Loucy (cell line): Measurements from ENCODE around the gene MBNL1.

Experiments used
- H2AFZ ChIP-seq: fragments of 200-600 bp; sonication (generic); 2 replicates; pipeline ENCODE4 v1.6.0; 2016; ENCODE audit warnings: antibody characterized with exemption, mild to moderate bottlenecking, low read length, moderate library complexity
- H3F3A ChIP-seq: fragments of 200-600 bp; 2 replicates; pipeline ENCODE4 v1.6.0; 2016; ENCODE audit warnings: antibody characterized with exemption, low read depth, mild to moderate bottlenecking
- H3K27me3 ChIP-seq: fragments of 200-600 bp; sonication (generic); 2 replicates; pipeline ENCODE4 v1.6.1; 2014; ENCODE audit warnings: low read length, mild to moderate bottlenecking; ENCODE audit not compliant: insufficient read depth, poor library complexity, severe bottlenecking
- H3K36me3 ChIP-seq: fragments of 200-600 bp; sonication (generic); 2 replicates; pipeline ENCODE4 v1.6.1; 2016; ENCODE audit warnings: low read length; ENCODE audit not compliant: insufficient read depth
- H3K4me1 ChIP-seq: fragments of 200-600 bp; sonication (generic); 2 replicates; pipeline ENCODE4 v1.5.1; 2014; ENCODE audit warnings: low read length, mild to moderate bottlenecking; ENCODE audit not compliant: insufficient read depth, poor library complexity, severe bottlenecking
- H3K4me2 ChIP-seq: fragments of 200-600 bp; sonication (generic); 2 replicates; pipeline ENCODE4 v1.6.0; 2014; ENCODE audit warnings: antibody characterized with exemption, low read length, low read depth, mild to moderate bottlenecking; ENCODE audit not compliant: poor library complexity, severe bottlenecking
- H3K4me3 ChIP-seq: fragments of 200-600 bp; sonication (generic); 2 replicates; pipeline ENCODE4 v1.5.1; 2014; ENCODE audit warnings: low read length, mild to moderate bottlenecking, mixed read lengths; ENCODE audit not compliant: poor library complexity, severe bottlenecking
- H3K79me2 ChIP-seq: fragments of 200-600 bp; sonication (generic); 2 replicates; pipeline ENCODE4 v1.6.1; 2014; ENCODE audit warnings: low read length; ENCODE audit not compliant: insufficient read depth
- H3K9ac ChIP-seq: fragments of 200-600 bp; sonication (generic); 2 replicates; pipeline ENCODE4 v1.6.0; 2014; ENCODE audit warnings: mild to moderate bottlenecking, low read depth, low read length, moderate library complexity; ENCODE audit not compliant: poor library complexity, severe bottlenecking
- H3K9me2 ChIP-seq: fragments of 200-600 bp; sonication (generic); replicated peaks from 2 replicates; pipeline ENCODE4 v1.6.1; 2016; ENCODE audit warnings: low read depth, low read length, mixed read lengths
- H3K9me3 ChIP-seq: fragments of 200-600 bp; sonication (generic); 2 replicates; pipeline ENCODE4 v1.6.1; 2014; ENCODE audit warnings: mild to moderate bottlenecking, antibody characterized with exemption, low read length, low read depth; ENCODE audit not compliant: insufficient read depth
- H4K20me1 ChIP-seq: fragments of 200-600 bp; sonication (generic); 2 replicates; pipeline ENCODE4 v1.6.0; 2014; ENCODE audit warnings: antibody characterized with exemption, low read length, mild to moderate bottlenecking; ENCODE audit not compliant: insufficient read depth, poor library complexity, severe bottlenecking
- CTCF ChIP-seq: fragments of 200-600 bp; sonication (generic); conservative IDR thresholded peaks from 2 replicates; pipeline ENCODE4 v1.5.1; 2014; ENCODE audit warnings: mild to moderate bottlenecking, antibody characterized with exemption, low read length
- EZH2phosphoT487 ChIP-seq: fragments of 200-600 bp; IDR thresholded peaks from 2 replicates; pipeline ENCODE4 v1.6.1; 2018; ENCODE audit warnings: antibody characterized with exemption, mild to moderate bottlenecking, moderate library complexity, borderline replicate concordance

Gene MBNL1

GRCh38 chr3:152446495-152446894, 177.8 kb downstream of the MBNL1 start:
- Histone ChIP-seq H3K9ac (no peak overlapping the region), H3K4me2 (no peak overlapping the region), H3K4me1 (peaks cover 12% of the 10 kb centered on the region), H3K27me3 (no peaks in the 10 kb centered on the region), H3K9me3 (no peaks in the 10 kb centered on the region), H3K4me3 (no peak overlapping the region), H3F3A (no peaks in the 10 kb centered on the region), H3K79me2 (peaks cover 65% of the 10 kb centered on the region), H3K36me3 (peaks cover 69% of the 10 kb centered on the region), H3K9me2 (no peaks in the 10 kb centered on the region), H2AFZ (no peak overlapping the region), H4K20me1 (peaks cover 55% of the 10 kb centered on the region)
- TF ChIP-seq CTCF (no peak), EZH2phosphoT487 (no peak)

DNA sequence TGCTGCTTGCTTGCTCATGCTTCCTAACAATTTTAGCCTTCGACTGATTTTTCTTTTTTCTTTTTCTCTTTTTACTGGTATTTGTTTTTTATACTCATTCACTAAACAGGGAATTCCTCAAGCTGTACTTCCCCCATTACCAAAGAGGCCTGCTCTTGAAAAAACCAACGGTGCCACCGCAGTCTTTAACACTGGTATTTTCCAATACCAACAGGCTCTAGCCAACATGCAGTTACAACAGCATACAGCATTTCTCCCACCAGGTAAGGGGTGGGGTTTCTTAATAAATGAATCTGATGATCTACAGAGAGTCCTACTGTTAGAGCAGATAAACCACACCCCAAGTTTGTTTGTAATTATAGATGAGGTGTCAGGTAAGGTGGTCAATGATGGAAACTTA, 178.8 kb downstream of the MBNL1 start:
- Histone ChIP-seq H3K27me3 (no peaks in the 10 kb centered on the region), H3F3A (no peaks in the 10 kb centered on the region), H3K9me3 (no peaks in the 10 kb centered on the region), H3K36me3 (peaks cover 79% of the 10 kb centered on the region), H3K9me2 (no peaks in the 10 kb centered on the region), H3K4me1 (peaks cover 12% of the 10 kb centered on the region), H3K79me2 (peaks cover 55% of the 10 kb centered on the region), H4K20me1 (peaks cover 54% of the 10 kb centered on the region), H3K9ac (no peak overlapping the region), H3K4me3 (no peak overlapping the region), H3K4me2 (no peak overlapping the region), H2AFZ (no peak overlapping the region)
- TF ChIP-seq CTCF (no peak), EZH2phosphoT487 (no peak)

GRCh38 chr3:152448091-152448490, 179.4 kb downstream of the MBNL1 start:
- H3F3A ChIP-seq, result no peaks in the 10 kb centered on the region
- peaks cover 49% of the 10 kb centered on the region for H3K79me2 ChIP-seq
- peaks cover 83% of the 10 kb centered on the region for H3K36me3 ChIP-seq
- no peaks in the 10 kb centered on the region for H3K27me3 ChIP-seq
- H3K4me1 ChIP-seq, result peaks cover 9% of the 10 kb centered on the region
- H2AFZ ChIP-seq, result no peak overlapping the region
- no peak overlapping the region for H3K9ac ChIP-seq
- TF ChIP-seq EZH2phosphoT487, result no peak
- TF ChIP-seq CTCF, result no peak
- H3K4me3 ChIP-seq, result no peak overlapping the region
- peaks cover 49% of the 10 kb centered on the region for H4K20me1 ChIP-seq
- H3K4me2 ChIP-seq, result no peak overlapping the region
- no peaks in the 10 kb centered on the region for H3K9me3 ChIP-seq
- H3K9me2 ChIP-seq, result no peaks in the 10 kb centered on the region
